Stimulated activated naive CD8-positive, alpha-beta T cell treated with anti-CD3 and anti-CD28 coated beads, Interleukin-15, Interleukin-2, amounts not matched to agents 100 U/mL and 50 U/mL, for 24 hours (primary cell): Measurements from ENCODE around the gene SUPT3H.
"Not testable (repeated sequence)": the region's sequence is repeated elsewhere in the genome, so short reads cannot be mapped to it uniquely, and the experiment has no call there.

Source experiments
- ATAC-seq: fragments of 150-1000 bp; cut with Tn5 transposase; one replicate; pipeline ENCODE4 v1.10.0; 2021
- DNase-seq: peaks from one replicate; pipeline ENCODE4 v3.0.0; 2021

The SUPT3H gene

GRCh38 chr6:45118754-45119153 is 259.0 kb downstream of the SUPT3H start:
- DNase-seq (no peak), ATAC-seq (no peak)

DNA sequence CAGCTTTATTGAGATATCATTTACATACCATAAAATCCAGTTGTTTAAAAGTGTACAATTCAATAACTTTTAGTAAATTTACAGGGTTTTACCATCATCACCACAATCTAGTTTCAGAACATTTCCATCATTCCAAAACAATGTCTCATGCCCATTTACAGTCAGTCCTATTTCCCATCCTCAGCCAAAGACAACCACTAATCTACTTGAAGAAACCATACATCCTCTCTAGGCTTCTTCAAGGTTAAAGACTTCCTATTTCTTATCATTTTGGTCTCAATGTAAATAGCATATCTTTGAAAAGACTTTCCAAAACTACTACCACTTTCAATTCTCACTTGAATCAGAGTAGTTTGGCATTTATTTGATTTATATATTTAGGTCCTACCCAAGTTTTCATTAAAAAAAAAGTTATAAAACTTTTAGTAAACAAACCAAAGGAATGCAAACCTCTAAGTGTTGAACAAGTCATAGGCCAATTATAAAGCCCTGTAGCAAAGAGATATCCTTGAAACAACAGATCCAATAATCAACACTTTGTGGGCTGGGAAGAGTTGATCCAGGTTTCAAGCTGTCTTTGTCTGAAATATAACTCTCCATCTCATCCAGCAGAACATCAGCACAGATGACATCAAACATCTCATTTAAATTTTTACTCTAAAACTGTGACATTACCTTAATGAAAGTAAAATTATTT is 260.9 kb downstream of the SUPT3H start:
- no peak for DNase-seq
- ATAC-seq = peak; percentile 73

DNA sequence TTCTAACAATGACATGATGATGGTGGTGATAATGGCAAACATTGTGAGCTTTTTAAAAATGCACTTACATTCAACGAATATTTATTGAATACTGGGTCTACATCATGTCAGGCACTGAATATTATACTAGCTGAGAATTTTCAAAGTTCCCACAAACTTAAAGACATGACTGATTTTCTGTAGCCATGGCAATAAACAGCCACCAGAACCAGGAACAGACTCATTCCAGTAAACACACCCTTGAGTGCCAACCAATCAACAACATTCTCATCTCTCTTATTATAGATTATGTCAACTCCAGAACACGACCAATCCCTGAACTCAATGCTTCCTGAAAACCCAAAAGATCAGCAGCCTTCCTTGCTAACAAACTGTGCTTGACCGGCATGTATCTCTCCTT is 262.0 kb downstream of the SUPT3H start:
- DNase-seq = no peak
- ATAC-seq = no peak

- no peak for DNase-seq
- ATAC-seq = no peak
These were observed 265.0 kb downstream of the SUPT3H start for GRCh38 chr6:45112711-45113110.

DNA sequence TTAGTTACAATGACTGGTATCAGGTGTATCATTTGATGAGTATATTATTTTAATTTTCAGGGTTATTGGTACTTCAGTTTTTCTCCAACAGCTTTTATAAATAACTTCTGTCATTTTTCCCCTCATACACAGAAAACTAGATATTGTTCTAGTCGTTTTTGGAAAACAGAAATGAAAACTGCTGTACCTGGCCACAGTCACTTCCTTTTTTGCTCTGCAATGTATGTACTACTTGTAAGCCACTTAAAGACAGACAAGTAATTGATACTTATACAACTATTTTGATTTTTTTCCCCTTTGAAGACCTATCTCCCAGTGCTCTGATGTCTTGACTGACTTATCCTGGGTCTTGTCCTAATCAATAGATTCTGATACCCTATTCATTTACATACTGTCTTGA is 268.2 kb downstream of the SUPT3H start:
- ATAC-seq (no peak), DNase-seq (no peak)

DNA sequence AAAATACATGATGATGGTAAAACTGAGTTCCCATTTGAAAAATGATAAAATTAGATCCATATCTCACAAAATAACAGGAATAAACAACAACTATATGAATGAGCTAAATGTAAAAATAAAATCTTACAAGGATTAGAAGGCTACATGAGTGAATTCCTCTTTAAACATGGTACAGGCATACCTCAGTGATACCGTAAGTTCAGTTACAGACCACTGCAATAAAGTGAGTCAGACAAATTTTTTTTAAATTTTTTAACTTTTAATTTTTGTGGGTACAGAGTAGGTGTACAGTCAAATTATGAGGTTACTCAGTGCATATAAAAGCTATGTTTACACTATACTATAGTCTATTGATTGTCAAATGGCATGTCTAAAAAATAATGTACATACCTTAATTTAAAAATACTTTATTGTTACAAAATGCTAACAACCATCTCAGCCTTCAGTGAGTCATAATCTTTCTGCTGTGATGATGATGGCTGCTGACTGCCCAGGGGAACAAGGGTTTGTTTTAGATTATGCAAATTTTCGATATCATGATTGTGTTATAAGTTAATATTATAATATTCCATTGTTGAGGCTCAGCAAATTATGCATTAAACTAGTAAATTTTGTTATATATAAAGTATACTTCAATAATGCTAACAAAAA is 272.4 kb downstream of the SUPT3H start:
- DNase-seq = no peak
- peak; percentile 57 for ATAC-seq

DNA sequence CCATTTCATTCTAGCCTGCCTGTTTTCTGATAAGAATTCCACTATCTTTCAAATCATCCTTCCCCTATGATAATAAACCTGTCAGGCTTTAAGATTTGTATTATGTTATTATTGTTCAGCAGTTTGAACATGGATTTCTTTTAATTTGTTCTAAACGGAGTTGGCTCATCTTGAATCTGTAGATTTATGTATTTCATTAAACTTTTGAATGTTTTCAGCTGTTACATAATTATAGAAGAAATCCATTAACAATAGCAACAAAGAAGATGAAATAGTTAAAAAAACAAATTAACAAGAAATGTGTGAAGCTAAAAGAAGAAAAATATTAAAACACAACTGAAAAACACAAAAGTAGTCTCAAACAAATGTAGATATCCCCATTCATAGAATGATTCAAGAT is 273.3 kb downstream of the SUPT3H start:
- no peak for ATAC-seq
- DNase-seq = no peak

GRCh38 chr6:45098256-45098655 is 279.5 kb downstream of the SUPT3H start:
- DNase-seq = no peak
- ATAC-seq = no peak

GRCh38 chr6:45094831-45095230 is 282.9 kb downstream of the SUPT3H start:
- DNase-seq (no peak), ATAC-seq (no peak)

- ATAC-seq (no peak), DNase-seq (no peak)
These were observed 285.6 kb downstream of the SUPT3H start for GRCh38 chr6:45092135-45092534.

GRCh38 chr6:45086360-45087084 is 291.2 kb downstream of the SUPT3H start:
- DNase-seq (no peak), ATAC-seq (no peak)

- ATAC-seq = peak; percentile 81
- DNase-seq = no peak
These were observed 293.5 kb downstream of the SUPT3H start for GRCh38 chr6:45084257-45084656.

GRCh38 chr6:45082091-45082490 is 295.6 kb downstream of the SUPT3H start:
- DNase-seq = no peak
- no peak for ATAC-seq

GRCh38 chr6:45081634-45082033 is 296.1 kb downstream of the SUPT3H start:
- ATAC-seq = no peak
- no peak for DNase-seq

- no peak for DNase-seq
- ATAC-seq = no peak
These were observed 299.3 kb downstream of the SUPT3H start for GRCh38 chr6:45078432-45078831.

DNA sequence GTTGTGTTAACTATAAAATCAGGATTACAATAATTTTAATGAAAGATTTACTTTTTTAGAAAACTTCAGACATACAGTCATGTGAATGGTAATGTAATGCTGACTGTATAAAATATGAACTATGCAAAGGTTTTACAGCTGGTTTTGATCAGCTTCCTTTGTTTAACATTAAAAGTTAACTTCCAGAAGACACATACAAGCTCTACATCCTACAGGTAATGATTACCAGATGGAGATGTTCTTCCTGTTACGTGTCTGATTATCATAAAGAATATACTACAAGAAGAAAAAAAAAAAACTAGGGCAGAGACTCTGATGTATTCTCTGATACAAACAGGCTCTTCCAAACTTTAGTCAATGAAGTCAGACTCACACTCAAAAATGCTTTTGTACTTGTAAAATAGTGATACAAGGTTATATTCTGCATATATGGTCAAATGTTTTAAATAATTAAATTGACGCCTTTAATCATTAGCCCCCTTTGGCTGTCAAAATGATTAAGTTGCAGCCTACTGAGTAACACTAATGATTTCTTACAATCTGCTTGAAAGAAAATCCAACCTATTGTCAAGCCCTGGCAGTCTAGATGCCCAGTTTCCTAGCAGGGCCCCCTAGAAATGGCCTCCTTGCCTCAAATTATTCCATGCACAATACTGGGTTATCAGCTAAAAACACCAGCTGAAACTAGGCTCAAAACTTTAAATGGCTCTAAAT is 301.4 kb downstream of the SUPT3H start:
- DNase-seq (no peak), ATAC-seq (no peak)

GRCh38 chr6:45075246-45075645 is 302.5 kb downstream of the SUPT3H start:
- no peak for DNase-seq

DNA sequence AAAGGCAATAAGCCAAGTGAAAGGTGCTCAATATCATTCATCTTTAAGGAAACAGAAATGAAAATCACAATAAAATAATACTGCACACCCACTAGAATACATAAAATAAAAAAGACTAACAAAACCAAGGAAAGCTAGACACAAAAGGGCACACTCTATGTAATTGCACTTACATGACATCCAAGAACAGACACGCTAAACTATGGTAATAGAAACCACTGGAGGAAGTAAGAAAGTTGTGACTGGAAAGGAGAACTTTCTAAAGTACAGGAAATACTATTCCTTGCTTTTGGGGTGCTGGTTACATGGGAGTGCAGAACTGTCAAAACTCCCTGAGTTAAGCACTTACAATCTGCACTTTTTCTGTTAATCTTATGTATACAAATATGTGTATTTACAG is 303.3 kb downstream of the SUPT3H start:
- no peak for ATAC-seq
- DNase-seq = no peak

More at GRCh38 chr6:45075246-45075645, 302.5 kb downstream of the SUPT3H start:
- peak; percentile 43 for ATAC-seq

DNA sequence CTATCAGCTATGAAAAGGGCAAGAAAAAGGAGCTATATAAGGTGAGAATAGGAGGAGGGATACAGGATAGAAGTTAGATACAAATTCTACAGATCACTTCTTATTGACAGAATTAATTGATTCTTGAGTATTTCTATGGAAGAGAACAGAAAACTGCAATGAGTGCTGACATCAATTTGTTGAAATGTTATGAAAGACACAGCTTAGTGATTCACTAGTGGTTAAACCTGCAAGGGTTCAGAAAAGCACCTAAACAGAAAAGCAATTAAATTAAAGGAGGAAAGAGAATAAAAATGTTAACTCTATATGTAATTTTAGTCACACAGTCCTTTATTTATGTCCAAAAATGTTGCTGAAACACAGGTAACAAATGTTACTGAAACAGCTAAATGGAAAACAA is 304.0 kb downstream of the SUPT3H start:
- DNase-seq (no peak), ATAC-seq (no peak)

DNA sequence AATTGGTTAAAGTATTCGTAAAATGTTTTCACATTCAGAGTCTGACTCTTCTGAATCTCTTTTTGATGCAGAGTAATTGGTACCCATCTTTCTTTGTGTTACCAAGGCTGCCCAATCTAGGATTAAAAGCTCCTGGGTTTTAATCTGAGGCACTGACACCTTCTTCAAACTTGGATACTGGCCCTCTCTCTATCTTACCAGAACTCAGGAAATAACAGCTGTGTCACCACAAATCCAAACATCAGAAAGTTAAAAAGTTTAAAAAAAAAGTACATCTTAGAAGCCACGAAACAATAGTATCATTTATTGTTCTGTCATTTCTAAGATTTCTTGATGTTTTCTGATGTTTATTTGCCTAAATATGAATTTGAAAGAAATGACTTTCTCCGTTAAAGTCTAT is 305.1 kb downstream of the SUPT3H start:
- ATAC-seq (no peak), DNase-seq (no peak)

DNA sequence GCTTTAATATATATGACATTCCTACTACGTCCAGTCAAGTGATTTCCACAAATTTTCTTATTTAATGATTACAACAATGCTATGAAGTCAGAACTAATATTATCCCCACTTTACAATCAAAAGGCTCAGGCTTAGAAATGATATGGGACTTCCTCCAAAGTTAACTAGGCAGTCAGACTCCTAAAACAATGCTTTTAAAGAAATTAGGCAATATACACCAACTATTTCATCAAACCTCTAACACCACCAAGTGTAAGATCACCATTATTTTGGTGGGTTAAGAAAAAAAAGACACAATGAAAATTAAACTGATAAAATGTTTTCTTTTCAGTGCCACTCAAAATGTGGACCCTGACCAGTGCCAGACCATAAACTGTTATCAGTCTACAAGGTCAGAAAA is 305.7 kb downstream of the SUPT3H start:
- DNase-seq (no peak), ATAC-seq (no peak)

DNA sequence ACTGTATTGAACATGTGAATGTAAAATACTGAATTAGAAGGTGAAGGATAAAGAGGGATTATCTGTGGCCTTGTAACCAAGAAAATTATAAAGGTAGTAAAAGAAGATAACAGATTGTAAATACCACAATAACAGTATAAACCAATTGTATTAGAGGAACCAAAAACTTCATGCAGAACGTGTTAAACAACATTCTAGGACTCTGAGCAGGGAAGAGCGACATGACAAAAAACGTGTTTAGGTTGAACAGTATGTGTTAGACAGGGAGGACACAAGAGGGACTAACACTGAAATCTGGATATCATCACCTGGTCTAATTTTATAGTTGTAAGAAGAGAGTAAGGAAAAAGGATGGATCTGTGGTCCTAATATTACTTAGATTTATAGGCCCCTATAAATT is 308.6 kb downstream of the SUPT3H start:
- ATAC-seq = no peak
- DNase-seq = no peak

GRCh38 chr6:45067446-45067845 is 310.3 kb downstream of the SUPT3H start:
- not testable (repeated sequence) for DNase-seq, ATAC-seq
